Hindlimb muscle (tissue), 1 donor: Measurements from ENCODE around the gene DNM3. TPM values are rescaled to one million over a fixed set of nuclear protein-coding genes. Genes with fewer than 3 reads are reported as not detected.
"Not testable (repeated sequence)": the region's sequence is repeated elsewhere in the genome, so short reads cannot be mapped to it uniquely, and the experiment has no call there.

ENCODE experiments used
- DNase-seq: peaks from one replicate; pipeline ENCODE4 v3.0.0-alpha.2; 2013
- polyA plus RNA-seq: library from polyadenylated mRNA; unstranded; fragments of 120-200 nt; gene quantifications from one replicate; pipeline ENCODE4 v1.2.1, GENCODE V29; 2013; ENCODE audit not compliant: insufficient read length

Gene DNM3
- polyA plus RNA-seq, 1 donor, result 1.9 TPM

- DNase-seq, result no peak
Measured at GRCh38 chr1:172335377-172335776, 494.1 kb downstream of the DNM3 start.

DNA sequence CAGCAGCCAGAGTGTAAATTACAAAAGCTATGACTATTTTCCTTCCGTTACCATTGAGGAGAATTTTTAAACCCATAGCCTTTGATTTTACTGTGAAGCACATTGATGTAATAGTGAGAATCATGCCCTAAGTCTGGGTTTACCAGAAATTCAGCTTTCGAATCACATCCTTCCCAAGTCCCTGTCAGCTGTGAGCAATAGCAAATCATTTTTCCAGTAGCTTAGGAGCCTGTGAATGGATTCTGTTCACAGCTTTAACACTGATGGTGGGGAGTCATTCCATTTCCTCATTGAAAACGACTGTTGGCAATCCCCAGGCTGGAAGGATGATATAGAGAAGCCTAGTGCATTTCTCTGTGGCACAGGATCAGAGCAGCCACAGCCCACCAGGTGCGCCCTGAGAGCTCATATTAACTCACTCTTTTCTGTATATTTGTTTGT, 497.0 kb downstream of the DNM3 start:
- DNase-seq, result no peak

GRCh38 chr1:172339842-172340241, 498.5 kb downstream of the DNM3 start:
- no peak for DNase-seq

GRCh38 chr1:172340520-172340919, 499.2 kb downstream of the DNM3 start:
- DNase-seq, result no peak

- no peak for DNase-seq
Measured at GRCh38 chr1:172341697-172342096, 500.4 kb downstream of the DNM3 start.

DNA sequence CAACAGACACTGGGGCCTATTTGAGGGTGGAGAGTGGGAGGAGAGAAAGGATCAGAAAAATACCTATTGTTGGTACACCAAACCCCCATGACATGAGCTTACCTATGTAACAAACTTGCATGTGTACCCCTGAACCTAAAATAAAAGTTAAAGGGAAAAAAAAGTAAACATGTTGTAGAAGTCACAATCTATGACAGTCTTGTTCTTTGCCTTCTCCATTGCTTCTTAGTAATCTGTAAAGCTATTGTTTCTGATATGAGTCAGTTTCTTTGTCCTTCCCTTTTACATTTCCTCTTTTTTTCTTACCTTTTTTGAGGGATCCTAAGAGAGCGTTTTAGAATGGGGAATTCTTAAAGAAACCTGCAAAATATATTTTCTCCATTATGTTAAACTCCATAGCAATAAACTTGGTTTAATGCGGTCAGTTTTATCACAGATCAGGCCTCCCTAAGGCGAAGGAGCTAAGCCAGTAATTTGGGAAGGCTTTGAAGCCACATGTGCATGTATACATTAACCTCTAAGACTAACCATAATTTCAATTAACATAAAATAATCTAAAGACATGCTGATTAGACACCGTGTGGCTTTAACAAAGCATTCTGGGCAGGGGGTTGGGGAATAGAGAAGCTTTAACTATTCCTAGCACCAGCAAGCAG, 501.4 kb downstream of the DNM3 start:
- DNase-seq, result no peak

DNA sequence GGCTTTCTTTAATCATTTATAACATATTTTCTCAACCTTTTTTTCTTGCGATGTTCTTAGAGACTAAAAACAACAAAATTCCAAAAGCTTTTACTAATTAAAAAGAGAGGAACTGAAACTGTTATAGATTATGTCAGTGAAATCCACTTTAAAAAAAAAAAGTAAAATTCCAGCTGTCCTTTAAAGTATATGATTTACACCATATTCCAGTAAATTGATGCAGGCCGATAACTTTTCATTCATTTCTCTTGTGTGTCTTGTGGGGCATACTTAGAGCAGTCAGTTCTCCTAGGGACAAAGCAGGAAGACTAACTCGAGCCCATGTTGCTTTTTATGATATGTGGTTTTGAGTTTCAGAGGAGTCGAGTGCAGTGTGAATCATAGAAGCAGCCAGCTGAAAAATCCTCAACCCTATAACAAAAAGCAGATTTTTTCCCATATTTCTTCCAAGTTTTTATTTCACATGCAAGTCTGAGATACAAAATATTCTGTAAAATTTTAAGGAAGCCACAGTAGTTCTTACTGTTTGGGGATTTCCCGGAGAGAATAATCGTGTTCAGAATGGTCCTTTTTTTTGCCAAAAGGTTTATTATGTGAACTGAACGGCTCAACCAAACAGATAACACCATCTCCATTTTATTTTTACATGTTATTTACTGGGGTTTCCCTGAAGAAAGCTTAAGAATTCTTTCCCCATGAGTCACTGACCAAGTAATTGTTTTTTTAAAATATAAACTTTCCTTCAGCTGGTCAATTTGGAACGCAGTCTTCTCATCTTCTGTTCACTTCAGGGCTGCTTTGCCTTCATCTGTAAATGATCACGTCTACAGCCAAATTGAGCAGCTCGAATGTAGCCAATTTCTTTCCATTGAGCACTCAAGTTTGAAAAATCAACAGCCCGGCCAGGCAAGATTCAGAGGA, 502.2 kb downstream of the DNM3 start:
- peak; percentile 80 for DNase-seq

- DNase-seq, result no peak
Measured at GRCh38 chr1:172344444-172344843, 503.1 kb downstream of the DNM3 start.

- no peak for DNase-seq
Measured at GRCh38 chr1:172345077-172345476, 503.8 kb downstream of the DNM3 start.

DNA sequence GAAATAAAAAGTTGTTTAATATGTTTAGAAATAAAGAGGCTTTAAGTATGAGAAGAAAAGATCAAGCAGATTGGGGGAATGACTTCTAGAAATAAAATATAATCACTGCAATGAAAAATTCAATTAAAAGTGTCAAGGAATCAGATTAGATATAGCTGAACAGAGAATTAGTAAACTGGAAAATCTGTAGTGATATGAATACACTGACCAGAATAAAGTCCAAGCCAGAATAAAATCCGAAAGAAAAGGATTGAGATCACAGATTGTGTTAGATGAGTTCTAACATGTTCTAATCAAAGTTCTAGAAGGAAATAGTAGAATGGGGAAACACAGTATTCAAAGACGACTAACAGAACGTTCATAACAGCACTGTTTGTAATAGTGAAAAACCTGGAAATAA, 506.1 kb downstream of the DNM3 start:
- DNase-seq, result no peak

DNA sequence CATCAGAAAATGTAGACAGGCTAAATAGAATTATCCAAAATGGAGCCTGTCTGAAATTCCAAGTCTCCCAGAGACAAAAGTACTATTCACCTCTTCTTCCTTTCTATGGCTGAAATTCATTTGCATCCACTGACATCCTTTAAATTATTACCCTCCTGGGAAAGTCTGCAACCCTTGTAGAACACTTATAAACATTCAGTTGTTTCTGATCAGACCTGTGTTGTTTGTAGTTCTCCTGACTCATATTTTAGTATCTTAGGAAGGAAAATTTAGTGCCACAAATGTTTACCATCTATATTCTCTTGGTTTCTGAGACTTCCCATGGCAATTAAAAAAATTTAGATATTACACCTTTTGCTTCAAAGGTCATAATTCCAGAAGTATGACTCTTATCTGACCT, 509.6 kb downstream of the DNM3 start:
- DNase-seq, result no peak

DNA sequence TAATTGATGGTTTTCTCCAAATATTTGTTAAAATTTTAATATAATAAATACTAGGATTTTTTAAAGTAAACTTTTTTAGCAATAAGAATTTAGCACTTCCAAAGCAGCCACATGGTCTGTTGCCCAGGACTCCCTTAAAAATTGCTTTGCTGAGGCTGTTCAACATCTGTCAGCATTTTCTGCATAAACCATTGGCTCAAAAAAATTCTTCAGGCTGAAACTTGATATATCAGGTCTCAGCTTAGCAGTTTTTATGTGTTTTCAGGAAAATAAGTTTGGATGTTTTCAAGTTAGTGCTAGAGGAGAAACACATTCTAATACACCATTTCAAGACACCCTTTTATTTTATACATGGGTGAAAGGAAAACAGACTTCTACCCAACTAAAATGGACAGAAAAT, 510.0 kb downstream of the DNM3 start:
- peak; percentile 59 for DNase-seq

- no peak for DNase-seq
Measured at GRCh38 chr1:172351754-172352161, 510.5 kb downstream of the DNM3 start.

GRCh38 chr1:172352435-172352834, 511.1 kb downstream of the DNM3 start:
- DNase-seq, result no peak

- DNase-seq, result no peak
Measured at GRCh38 chr1:172354291-172355274, 513.3 kb downstream of the DNM3 start.

- DNase-seq, result no peak
Measured at GRCh38 chr1:172356620-172357019, 515.3 kb downstream of the DNM3 start.

DNA sequence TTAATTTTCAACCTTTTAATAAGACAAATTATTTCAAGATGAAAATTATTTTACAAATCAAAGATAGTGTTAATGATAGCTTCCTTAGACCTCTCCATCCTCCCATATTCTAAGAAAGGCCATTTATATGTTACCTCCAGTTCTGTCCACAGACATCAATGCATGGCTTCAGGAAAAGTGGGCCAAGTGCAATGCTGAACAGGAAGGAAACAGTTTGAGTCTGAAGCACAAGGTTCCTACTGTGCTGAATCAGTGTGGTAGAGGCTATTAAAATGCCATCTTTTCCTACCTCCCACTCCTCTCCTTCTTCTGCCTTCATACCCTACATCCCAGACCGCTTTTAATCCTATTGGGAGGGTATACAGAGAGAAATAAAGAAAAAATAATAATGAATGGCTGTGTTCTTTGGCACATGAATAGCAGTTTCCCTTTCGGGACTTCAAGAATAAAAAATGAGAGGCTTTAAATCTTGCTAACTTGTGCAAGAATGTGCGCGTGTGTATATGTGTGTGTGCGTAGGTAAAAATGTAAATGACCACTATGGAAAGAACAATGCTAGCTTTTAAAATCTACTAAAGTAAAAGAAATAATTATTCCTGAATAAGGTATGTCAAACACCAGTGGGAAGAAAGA, 516.6 kb downstream of the DNM3 start:
- no peak for DNase-seq

- no peak for DNase-seq
Measured at GRCh38 chr1:172359491-172359999, 518.2 kb downstream of the DNM3 start.

DNA sequence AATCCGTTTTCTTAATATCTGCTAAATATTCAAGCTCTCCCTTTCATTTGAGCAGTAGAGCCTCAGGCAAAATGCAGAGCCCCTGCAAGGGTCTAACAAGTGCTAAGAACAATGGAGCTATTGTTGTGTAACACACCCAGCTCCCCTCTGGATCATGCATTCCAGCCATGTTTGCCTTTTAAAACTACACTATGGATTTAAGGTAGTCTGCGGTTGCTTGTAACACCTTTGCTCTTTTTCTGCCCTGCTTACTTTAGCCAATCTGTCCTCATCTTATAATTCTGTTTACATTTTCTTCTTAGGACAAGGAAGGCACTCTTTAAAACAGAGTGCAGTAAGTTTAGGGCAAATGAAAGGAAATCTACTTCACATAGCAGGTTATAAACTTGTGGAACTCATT, 519.2 kb downstream of the DNM3 start:
- DNase-seq, result no peak

GRCh38 chr1:172360985-172361384, 519.7 kb downstream of the DNM3 start:
- DNase-seq, result no peak

- no peak for DNase-seq
Measured at GRCh38 chr1:172363852-172364251, 522.6 kb downstream of the DNM3 start.

DNA sequence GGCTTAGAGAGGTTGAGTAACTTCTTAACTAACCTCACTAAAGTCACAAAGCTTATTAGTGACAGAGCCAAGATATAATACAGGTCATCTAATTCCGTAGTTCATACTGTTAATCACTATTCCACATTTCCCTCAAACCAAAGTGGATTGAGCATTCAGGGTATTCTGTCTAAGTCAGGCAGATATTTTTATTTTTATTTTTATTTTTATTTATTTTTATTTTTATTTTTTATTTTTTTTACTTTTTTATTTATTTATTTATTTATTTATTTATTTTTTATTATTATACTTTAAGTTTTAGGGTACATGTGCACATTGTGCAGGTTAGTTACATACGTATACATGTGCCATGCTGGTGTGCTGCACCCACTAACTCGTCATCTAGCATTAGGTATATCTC, 530.3 kb downstream of the DNM3 start:
- DNase-seq, result not testable (repeated sequence)
